Measurements from ENCODE around the gene SAXO1.
"Not testable (repeated sequence)": the region's sequence is repeated elsewhere in the genome, so short reads cannot be mapped to it uniquely, and the experiment has no call there.

SAXO1 gene

DNA sequence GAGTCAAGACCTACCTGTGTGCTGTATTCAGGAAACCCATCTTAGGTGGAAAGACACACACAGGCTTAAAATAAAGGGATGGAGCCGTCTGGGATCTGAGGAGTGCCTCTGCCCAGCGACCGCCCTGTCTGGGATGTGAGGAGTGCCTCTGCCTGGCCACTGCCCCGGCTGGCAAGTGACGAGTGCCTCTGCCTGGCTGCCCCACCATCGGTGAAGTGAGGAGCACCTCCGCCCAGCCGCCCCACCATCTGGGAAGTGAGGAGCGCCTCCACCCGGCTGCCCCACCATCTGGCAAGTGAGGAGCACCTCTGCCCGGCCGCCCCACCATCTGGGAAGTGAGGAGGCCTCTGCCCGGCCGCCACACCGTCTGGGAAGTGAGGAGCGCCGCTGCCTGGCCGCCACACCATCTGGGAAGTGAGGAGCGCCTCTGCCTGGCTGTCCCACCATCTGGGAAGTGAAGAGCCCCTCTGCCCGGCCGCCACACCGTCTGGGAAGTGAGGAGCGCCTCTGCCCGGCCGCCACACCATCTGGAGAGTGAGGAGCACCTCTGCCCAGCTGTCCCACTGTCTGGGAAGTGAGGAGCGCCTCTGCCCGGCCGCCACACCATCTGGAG is 33.7 kb downstream of the SAXO1 start:
- no peak for DNase-seq (ENCODE audit: low spot score)

DNA sequence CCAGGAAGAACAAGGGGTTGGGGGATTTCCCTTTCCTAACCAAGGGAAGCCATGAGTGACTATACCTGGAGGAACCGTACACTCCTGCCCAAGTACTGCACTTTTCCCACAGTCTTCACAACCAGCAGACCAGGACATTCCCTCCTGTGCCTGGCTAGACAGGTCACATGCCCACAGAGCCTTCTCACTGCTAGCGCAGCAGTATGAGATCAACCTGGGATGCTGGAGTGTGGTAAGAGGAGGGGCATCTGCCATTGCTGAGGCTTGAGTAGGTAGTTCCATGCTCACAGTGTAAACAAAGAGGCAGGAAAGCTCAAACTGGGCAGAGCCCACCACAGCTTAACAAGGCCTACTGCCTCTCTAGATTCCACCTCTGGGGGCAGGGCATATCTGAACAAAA is 35.9 kb downstream of the SAXO1 start:
- no peak for DNase-seq (ENCODE audit: low spot score)

DNA sequence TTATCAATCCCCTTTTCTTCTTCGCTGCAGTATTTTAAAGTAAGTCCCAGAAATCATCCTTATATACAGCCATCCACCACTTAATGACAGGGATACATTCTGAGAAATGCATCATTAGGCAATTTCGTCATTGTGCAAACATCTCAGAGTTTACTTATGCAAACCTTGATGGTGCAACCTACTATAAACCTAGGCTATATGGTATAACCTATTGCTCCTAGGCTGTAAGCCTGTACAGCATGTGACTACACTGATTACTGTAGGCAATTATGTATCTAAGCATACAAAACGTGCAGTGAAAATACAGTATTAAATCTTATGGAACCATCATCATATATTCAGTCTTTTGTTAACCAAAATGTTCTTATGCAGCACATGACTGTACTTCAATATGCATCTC is 36.8 kb downstream of the SAXO1 start:
- no peak for DNase-seq (ENCODE audit: low spot score)

DNA sequence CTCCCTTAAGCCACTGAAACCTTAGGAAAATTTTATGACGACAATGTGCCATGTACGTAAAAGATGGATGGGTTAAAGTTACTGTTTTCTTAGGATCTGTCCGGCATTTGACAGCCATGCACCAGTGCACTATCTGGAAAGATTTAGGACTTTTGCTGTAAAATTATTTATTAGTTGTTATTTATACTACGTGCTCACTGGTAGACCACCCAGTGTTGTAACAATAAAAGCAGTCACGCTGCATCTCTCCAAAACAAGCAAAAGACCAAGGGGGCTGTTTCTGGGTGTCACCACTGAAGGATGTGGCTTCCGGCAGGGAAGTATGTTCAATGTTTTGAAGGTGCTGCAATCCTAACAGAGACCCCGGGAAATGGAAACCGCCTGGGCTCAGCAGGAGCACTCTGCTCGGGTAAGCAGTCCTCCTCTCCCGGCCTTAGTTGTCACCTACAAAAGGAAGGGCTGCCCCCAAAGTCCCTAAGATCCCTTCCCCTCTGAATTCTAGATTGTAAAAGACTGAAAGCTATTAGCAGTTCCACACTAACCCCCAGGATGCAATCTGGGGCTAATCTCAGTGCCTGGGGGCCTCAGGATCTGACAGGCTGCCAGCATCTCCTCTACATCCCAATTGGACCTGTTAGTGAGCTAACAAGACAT is 38.6 kb downstream of the SAXO1 start:
- no peak for DNase-seq (ENCODE audit: low spot score)

DNA sequence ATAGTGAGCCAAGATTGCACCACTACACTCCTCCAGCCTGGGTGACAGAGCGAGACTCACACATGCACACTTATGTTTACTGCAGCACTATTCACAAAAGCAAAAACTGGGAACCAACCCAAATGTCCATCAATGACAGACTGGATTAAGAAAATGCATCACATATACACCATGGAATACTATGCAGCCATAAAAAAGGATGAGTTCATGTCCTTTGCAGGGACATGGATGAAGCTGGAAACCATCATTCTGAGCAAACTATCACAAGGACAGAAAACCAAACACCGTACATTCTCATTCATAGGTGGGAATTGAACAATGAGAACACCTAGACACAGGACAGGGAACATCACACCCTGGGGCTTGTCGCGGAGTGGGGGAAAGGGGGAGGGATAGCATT is 41.8 kb downstream of the SAXO1 start:
- not testable (repeated sequence) for DNase-seq (ENCODE audit: low spot score)

DNA sequence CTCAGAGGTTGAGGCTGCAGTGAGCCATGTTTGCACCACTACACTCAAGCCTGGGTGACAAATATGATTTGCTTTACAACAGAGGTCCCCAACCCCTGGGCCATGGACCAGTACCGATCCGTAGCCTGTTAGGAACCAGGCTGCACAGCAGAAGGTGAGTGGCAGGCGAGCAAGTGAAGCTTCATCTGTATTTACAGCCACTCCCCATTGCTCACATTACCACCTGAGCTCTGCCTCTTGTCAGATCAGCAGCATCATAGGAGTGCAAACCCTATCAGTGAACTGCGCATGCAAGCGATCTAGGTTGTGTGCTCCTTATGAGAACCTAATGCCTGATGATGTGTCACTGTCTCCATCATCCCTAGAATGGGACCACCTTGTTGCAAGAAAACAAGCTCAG is 42.5 kb downstream of the SAXO1 start:
- no peak for DNase-seq (ENCODE audit: low spot score)

DNA sequence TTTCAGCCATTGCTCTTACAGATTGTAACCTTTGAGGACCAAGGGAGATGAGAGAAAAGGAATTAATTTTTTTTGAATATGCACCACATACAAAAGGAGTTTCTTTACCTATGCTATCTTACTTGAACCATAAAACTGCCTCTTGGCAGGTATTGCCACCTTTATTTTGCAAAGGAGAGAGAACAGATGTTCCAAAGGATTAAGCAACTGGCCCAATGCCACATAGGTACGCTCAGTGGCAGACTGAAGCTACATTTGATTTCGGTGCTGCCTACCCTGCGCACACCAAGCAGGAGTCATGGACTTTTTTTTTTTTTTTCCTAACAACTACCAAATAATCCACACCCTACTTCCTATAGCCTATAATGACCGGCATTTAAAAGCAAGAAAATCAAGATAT is 43.1 kb downstream of the SAXO1 start:
- DNase-seq (ENCODE audit: low spot score), result no peak

DNA sequence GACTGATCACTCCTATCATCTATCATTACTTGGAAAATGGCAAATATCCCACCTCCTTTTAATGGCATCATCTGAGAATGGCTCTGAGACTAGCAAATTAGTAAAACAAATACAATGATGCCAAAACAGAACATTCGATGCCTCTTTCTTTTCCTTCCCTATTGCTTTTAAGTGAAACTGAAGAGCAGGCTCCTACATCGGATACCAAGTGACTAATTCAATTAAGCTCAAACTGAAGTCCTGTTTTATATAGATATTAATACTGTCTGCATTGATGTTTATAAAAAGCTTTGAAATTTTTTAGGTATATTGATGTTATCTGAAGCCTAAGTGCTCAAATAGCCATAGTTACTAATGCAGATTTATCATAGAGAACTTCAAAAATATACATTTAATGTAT is 43.9 kb downstream of the SAXO1 start:
- no peak for DNase-seq (ENCODE audit: low spot score)

DNA sequence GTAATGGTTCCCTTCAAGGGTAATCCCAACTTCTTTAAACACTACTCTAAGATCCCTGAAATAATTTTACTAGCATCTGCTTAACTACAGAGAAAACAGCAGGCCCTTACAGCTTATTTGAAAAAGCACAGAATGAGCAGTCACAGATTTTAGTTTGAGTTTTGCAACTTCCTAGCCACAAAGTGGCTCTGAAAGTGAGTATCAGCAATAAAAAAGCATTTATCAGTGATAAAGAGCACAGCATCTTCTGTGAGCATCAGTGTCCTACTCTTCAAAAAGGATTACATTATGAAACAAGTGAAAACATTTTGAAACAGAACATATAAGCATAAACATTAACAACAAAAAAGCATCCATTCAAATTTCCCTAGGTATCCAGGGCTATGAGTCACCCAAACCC is 45.0 kb downstream of the SAXO1 start:
- no peak for DNase-seq (ENCODE audit: low spot score)

DNA sequence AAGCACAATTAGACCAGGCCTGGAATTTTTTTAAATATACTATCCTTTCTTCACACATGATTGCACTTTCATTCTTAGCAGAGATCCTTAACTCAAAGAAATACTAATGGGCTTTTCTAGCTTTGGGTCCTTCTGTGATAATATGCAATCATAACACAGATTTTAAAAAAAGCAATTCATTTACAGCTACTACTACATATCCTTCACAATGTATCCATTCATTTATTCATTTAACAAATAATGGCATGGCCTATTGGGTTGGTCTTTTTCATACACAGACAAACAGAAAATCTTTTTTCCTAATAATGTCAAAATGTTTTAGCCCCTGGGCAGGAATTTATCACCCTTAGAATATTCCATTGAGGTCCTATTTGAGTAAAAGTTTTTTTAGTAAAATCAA is 47.0 kb downstream of the SAXO1 start:
- no peak for DNase-seq (ENCODE audit: low spot score)

DNA sequence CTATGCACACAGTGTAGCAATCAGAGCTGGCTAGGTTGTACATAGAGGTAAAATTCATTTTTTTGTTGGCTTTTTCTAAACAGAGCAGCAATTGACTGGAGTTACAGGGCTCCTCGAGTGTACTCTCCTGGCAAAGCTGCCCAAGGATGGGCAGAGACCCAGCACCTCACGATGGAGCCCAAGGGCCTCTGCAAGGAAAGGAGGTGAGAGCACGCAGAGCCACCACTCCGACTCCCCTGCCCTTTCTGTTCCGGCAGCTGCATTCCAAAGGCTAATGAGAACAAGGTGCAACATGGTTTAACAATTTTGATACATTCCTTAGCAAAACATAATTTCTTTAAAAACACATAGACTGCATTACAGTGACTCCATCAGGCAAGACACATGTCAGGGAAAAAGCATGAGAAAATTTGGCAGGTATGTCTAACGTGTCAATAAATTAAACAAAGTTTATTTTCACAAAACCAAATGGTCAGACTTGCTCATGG is 47.5 kb downstream of the SAXO1 start:
- no peak for DNase-seq (ENCODE audit: low spot score)

DNA sequence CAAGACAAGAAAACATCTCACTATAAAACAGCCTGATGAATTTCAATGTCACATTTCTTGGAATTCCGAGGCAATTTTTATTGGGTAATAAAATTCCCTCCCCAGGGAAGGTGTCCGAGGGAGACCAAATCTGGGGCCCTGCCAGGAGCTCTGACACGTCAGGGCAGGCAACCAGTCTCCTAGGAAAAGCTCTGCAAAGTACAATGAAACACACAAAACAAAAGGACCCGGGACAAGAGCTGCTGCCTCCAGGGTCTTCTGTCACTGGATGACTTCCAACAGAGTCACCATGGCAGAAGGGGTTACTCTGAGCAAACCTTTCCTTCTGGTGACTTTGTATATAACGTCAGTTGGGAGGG is 50.8 kb downstream of the SAXO1 start:
- DNase-seq (ENCODE audit: low spot score), result no peak

DNA sequence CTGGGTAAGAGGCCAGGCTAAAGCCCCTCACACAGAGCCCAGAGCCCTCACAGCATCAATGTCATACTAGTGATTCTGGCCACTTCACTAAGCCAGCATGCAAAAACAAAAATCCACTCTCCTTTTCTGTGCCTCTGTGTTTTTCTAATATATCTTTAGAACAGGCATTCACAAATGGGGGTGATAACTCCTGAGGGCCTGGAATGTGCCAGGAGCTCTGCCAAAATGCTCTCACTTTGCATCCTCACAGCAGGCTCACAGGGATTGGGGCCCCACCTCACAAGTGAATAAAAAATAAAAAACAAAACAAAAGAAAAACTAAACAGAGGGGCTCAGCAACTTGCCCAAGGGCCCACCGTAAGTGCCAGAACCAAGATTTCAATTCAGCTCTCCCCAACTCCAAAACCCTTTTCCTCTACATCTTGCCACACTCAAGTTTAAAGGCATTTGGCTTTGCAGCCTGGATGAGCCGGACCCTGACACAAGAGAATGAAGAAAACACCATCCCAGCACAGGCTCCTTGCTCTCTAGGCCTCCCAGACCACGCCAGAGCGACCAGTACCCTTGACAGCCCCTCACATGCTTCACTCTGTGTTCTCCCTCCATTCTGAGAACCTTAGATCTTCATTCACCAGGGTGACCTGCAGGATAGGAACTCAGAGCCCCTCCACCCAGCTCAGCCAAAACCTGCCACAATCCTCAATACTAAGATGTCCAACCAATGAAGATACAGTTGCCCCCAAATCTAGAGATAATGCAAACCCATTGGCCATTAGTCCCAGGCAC is 51.3 kb downstream of the SAXO1 start:
- DNase-seq (ENCODE audit: low spot score), result no peak

DNA sequence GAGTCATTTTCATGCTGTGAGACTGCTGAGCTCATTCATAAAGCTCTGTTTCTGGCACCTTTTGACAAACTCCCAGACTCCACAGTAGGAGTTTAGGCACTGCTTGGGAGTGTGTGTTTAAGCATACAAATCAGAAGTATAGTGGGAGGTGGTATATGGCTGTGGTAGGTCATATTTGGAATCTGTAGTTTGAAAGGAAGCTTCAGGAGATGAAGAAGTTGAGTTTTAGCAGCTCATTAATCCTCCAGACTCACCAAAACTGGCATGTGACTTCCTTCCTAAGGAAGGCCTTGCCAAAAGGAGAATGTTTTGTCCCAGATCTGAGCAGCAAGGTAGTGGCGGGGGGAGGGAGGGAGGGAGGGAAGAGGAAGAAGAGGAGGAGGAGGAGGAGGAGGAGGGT is 52.8 kb downstream of the SAXO1 start:
- DNase-seq (ENCODE audit: low spot score), result no peak

DNA sequence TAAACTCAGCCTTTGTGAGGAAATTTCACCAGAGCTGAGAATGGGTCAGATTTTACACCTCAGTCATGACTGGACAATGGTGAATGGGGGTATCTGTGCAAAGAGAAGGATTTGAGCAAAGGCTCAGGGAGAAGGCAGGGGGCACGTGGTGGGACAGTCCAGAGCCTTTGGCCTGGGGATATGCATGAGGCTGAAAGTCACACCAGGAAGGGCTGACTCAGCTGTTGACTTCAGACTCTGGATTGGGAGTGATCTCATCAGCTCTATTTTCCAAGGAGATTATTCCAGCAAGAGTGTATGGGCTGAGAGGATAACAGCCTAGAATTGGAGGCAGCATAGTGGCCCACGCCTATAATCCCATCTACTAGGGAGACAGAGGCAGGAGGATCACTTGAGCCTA is 53.6 kb downstream of the SAXO1 start:
- DNase-seq (ENCODE audit: low spot score), result no peak

DNA sequence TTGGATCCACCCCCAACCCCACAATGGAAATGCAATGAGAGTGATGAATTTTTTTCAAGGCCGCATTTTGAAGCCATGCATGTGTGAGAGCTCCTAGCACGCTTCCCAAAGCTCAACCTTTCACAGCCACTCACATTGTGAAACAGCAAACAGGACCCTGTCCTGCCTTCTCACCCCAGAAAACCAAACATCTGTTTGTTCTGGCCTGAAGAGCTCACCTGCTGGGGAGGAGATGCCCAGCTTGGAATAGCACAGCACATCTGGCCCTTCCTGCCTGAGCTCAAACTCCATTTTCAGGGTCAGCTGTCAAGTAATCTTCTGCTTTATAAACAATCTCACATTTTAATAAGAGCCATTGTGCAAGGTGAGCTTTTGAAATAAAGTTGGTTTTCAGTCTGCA is 54.8 kb downstream of the SAXO1 start:
- DNase-seq (ENCODE audit: low spot score), result no peak

DNA sequence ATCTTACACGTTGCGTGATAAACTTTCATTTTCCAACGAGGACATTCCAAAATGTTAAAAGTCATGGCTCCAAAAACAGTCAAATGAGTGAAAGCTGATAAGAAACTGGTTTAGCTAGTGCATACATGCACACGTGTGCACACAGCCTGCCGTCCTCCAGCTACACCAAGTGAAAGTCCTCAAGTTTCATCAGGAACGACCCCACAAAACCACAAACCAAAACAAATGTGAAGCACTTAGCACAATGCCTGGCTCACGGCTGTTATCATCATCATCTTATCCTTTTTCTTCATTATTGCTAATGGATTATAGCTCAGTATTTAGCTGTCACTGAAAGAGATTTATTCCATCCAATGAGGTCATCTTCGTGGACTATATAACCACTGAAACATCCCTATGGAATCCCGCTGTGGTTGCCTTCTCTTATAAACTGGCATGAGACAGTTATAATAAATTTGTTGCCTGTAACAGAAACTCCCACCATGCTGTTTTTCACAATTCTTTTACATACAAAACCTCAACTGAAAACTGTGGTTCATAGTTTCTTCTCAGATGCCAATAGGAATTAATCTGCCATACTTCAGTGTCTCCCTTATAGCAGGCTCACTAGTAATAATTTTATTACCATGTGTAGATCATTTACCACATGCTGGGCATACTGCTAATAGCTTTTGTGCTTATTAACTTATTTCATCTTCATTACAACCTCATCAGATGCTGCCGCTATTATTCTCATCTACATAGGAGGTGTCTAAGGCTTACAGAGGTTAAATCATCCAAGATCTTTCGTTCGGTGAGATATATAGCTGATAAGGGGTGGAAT is 56.1 kb downstream of the SAXO1 start:
- DNase-seq (ENCODE audit: low spot score), result no peak

DNA sequence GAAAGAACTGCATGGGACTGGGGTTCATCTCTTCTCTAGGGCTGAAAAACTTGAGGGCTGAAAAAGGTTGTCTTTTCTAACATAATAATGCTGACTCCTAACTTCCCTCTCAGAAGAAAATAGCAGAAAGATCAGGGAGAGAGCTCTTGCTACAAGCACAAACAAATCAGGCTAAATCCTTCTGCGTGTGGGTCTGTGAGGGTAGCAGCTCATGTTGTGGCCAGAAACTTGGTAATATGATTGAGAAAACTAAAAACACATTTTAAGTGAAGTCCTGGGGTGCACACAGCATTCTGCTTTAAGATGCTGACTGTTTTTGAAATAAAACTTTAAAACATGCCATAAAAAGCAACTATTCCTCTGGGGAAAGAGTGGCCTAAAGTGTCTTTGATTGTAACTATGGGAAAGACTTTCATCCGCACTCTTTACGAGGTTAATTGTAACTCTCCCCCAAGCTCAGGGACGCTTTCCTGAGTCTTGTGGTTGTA is 56.7 kb downstream of the SAXO1 start:
- no peak for DNase-seq (ENCODE audit: low spot score)

DNA sequence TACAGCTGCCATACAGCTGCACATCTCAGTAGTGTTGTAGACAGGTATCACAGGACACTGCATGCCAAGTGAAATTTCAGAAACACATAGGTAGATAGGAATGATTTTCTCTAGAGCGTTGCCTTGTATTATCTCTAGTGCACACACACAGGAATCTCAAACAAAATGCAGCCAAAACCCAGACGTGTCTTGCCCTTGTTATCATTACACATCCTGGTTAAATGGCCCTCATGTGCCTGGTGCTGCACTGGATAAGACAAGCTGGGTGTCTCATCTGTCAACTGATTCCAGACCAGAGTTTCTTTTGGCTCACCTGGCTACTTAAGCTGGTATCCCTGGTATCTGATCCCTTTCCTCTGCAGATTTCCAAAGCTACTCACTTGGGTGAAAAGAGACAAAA is 59.7 kb downstream of the SAXO1 start:
- no peak for DNase-seq (ENCODE audit: low spot score)

DNA sequence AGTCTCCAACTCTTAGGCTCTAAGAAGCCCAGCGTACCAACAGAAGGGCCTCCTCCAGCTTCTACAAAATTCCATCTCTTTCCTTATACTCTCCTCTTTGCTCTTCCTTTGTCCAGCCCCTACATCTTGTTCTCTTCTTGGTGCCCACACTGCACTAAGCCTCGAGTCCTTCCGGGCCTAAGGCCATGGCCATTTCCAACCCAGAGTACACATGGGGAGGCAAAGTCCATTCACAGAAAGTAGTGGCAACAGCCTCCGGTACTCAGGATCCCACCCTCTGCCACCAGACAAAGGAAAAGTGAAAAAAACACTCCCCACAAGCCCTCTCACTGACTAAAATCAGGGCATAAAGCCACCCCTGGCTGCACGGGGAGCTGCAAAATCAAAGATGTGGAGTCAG is 60.3 kb downstream of the SAXO1 start:
- DNase-seq (ENCODE audit: low spot score), result no peak

DNA sequence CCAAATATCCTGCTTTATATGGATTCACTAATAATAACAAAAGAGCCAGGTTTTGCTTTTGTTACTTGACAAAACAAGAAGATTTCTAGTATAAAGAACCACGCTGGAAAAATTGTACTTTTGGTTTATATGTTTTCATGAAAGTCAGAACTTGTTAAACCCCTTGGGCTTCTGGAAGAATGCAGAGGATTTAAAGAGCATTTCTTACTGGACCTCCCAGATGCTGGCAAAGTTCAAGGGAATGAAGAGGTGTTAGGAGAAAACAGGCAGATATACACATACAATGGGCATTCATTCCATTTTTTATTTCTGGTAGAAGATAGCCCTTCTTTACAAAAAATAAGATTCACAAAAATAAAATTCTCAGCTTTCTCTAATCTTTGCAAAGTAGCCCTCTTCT is 61.1 kb downstream of the SAXO1 start:
- no peak for DNase-seq (ENCODE audit: low spot score)

DNA sequence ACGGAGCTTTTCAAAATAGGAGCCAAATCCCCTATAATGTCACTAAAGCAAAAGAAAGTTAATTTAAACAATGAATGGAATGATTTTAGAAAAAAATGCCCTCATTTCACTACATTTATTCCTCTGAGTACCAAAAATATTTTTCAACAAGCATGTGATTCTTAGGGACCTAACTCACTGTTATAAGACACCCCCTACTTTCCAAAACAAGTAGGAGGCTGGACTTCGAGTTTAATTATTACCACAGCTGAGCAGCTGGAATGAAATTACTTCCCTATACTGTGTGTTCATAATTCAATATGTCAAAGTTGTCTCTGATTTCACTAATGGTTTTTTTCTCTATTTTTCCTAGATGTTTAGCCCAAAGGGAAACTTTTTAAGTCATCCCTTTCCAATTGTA is 61.6 kb downstream of the SAXO1 start:
- no peak for DNase-seq (ENCODE audit: low spot score)

Measured in CD4-positive, alpha-beta T cell treated with Interleukin-2 at 100 ng/mL for 4 hours (primary cell).